Thyroid gland (tissue), 4 donors: Measurements from ENCODE around the gene DGKB. TPM values are rescaled to one million over a fixed set of nuclear protein-coding genes. Genes with fewer than 3 reads are reported as not detected.

ENCODE experiments used
- DNase-seq, 2 donors: peaks; one replicate each; pipeline ENCODE4 v3.0.0-alpha.2; 2019
- H3K27ac ChIP-seq, 3 donors: fragments of 200-600 bp; sonication (generic); 1 replicate in 2 of 3; 2 replicates in 1 of 3; pipeline ENCODE4 v1.5.1; 2016 to 2019; ENCODE audit warnings: mild to moderate bottlenecking in 1 of 3, moderate library complexity in 1 of 3
- H3K27me3 ChIP-seq: fragments of 200-600 bp; sonication (generic); one replicate; pipeline ENCODE4 v1.5.1; 2019
- H3K36me3 ChIP-seq, 2 donors: fragments of 200-600 bp; sonication (generic); one replicate each; pipeline ENCODE4 v1.5.1; 2016 to 2019
- H3K4me1 ChIP-seq, 2 donors: fragments of 200-600 bp; sonication (generic); one replicate each; pipeline ENCODE4 v1.5.1; 2017 to 2019
- H3K4me3 ChIP-seq, 3 donors: fragments of 200-600 bp; sonication (generic); replicated peaks in 1 of 3; 1 replicate in 2 of 3; 2 replicates in 1 of 3; pipeline ENCODE4 v1.5.1; 2016; ENCODE audit warnings: mild to moderate bottlenecking in 1 of 3
- H3K9me3 ChIP-seq: fragments of 200-600 bp; sonication (generic); one replicate; pipeline ENCODE4 v1.5.1; 2017
- CTCF ChIP-seq, 6 experiments: fragments of 200-600 bp in 3 of 6; fragments of 450-650 bp in 3 of 6; sonication (generic) in 3 of 6; IDR thresholded peaks; one replicate each; pipeline ENCODE4 v1.5.1; 2016 to 2019; ENCODE audit warnings: antibody characterized with exemption in 6 of 6, mild to moderate bottlenecking in 2 of 6, inconsistent platforms in 1 of 6, moderate library complexity in 1 of 6
- POLR2A ChIP-seq, 2 donors: fragments of 450-650 bp; IDR thresholded peaks; one replicate each; pipeline ENCODE4 v1.6.1; 2017; ENCODE audit warnings: antibody characterized with exemption in 2 of 2, mild to moderate bottlenecking in 2 of 2, moderate library complexity in 1 of 2
- WGBS, 2 donors: methylation state at CpG; one replicate each; pipeline ENCODE4 v1.1.5; 2017; 5-methylcytosine and 5-hydroxymethylcytosine counted together
- intact Hi-C: fragments of 100-400 bp; cut with DNase I; formaldehyde crosslinking; loops from one replicate; pipeline ENCODE4 v1.15.1; 2023
- total RNA-seq, 4 donors: library from RNA; depleted of rRNA; stranded (reverse); fragments of >200 nt; gene quantifications; one replicate each; pipeline ENCODE4 v1.2.3, GENCODE V29; 2016

The DGKB gene
- total RNA-seq, 4 donors from 2014 or later = 0.11 to 2.1 (median 0.49) TPM; not detected in 1

GRCh38 chr7:14626076-14626475, 276.5 kb downstream of the DGKB start:
- intact Hi-C loops = no loop called here

GRCh38 chr7:14622559-14622958, 280.0 kb downstream of the DGKB start:
- Histone ChIP-seq H3K27ac (no peak overlapping the region), H3K36me3 (no peaks in the 10 kb centered on the region), H3K4me3 (no peak overlapping the region), H3K4me1 (no peaks in the 10 kb centered on the region), H3K9me3 (no peaks in the 10 kb centered on the region), H3K27me3 (no peaks in the 10 kb centered on the region)
- intact Hi-C loops = no loop called here
- no peak for DNase-seq
- TF ChIP-seq CTCF (IDR thresholded peaks at IDR 0.05) (no peak), POLR2A (IDR thresholded peaks at IDR 0.05) (no peak)

More at GRCh38 chr7:14626076-14626475, 276.5 kb downstream of the DGKB start:
- Histone ChIP-seq H3K27me3 (no peaks in the 10 kb centered on the region), H3K4me1 (no peaks in the 10 kb centered on the region), H3K36me3 (no peaks in the 10 kb centered on the region), H3K9me3 (no peaks in the 10 kb centered on the region), H3K4me3 (no peak overlapping the region), H3K27ac (no peak overlapping the region)
- TF ChIP-seq CTCF (IDR thresholded peaks at IDR 0.05) = no peak
- TF ChIP-seq POLR2A (IDR thresholded peaks at IDR 0.05) = no peak
- 72 to 85% methylated on average over 4 of the region's 4 CpGs for WGBS, 2 donors
- no peak for DNase-seq

DNA sequence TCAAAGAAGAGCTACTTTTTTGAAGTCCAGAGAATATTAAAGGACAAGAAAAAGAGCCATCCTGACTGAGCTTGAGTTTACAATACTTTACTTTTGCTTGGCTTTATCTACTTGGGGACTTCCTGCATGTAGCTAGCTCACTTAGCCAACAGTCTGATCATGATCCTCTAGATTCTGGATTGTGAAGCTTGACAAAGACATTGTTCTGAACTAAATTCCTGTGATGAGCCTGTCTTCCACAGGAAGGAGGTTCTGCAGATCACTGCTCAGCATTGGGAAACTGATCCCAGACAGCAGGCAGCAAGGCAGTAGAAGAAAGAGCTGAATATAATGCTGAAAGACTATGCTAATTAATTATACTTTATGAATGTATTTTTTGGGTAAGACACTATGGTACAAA, 296.4 kb downstream of the DGKB start:
- no peak for DNase-seq
- H3K27ac ChIP-seq = no peak overlapping the region

GRCh38 chr7:14604606-14605005, 297.9 kb downstream of the DGKB start:
- Histone ChIP-seq H3K27ac (no peak overlapping the region), H3K9me3 (no peaks in the 10 kb centered on the region), H3K36me3 (no peaks in the 10 kb centered on the region), H3K4me3 (no peak overlapping the region), H3K27me3 (no peaks in the 10 kb centered on the region), H3K4me1 (no peaks in the 10 kb centered on the region)
- whole genome bisulfite sequencing, 2 donors = 56 to 57% methylated on average over 2 of the region's 2 CpGs
- intact Hi-C loops = no loop called here
- no peak for DNase-seq
- TF ChIP-seq POLR2A (IDR thresholded peaks at IDR 0.05) = no peak

More for the DNA sequence above, 296.4 kb downstream of the DGKB start:
- intact Hi-C loops = no loop called here
- Histone ChIP-seq H3K27me3 (no peaks in the 10 kb centered on the region), H3K4me1 (no peaks in the 10 kb centered on the region), H3K9me3 (no peaks in the 10 kb centered on the region), H3K4me3 (no peak overlapping the region), H3K36me3 (no peaks in the 10 kb centered on the region)
- TF ChIP-seq POLR2A (IDR thresholded peaks at IDR 0.05) = no peak
- no peak for TF ChIP-seq CTCF (IDR thresholded peaks at IDR 0.05)

- no peak for TF ChIP-seq POLR2A (IDR thresholded peaks at IDR 0.05)
- no peak for TF ChIP-seq CTCF (IDR thresholded peaks at IDR 0.05)
- Histone ChIP-seq H3K4me3 (no peak overlapping the region), H3K27me3 (no peaks in the 10 kb centered on the region), H3K36me3 (no peaks in the 10 kb centered on the region), H3K9me3 (no peaks in the 10 kb centered on the region), H3K4me1 (no peaks in the 10 kb centered on the region), H3K27ac (no peak overlapping the region)
- 92 to 94% methylated on average over 1 of the region's 1 CpG for WGBS, 2 donors
- intact Hi-C loops = no loop called here
- DNase-seq = no peak
Measured at GRCh38 chr7:14602851-14603250, 299.7 kb downstream of the DGKB start.
